ENCODE measurements around the gene PRKN.

PRKN gene

GRCh38 chr6:161547617-161548016 lies 1179.9 kb downstream of the PRKN start:
- no peaks in the 10 kb centered on the region for H3K27me3 ChIP-seq (ENCODE audit: insufficient read depth, poor library complexity, severe bottlenecking)
- no peak for DNase-seq (ENCODE audit: low read depth in 1 of 2, low spot score in 1 of 2)
- H3K4me3 ChIP-seq (replicated peaks; ENCODE audit: insufficient read depth, low read length), result no peak overlapping the region
- no peak overlapping the region for H3K27ac ChIP-seq (replicated peaks)
- TF ChIP-seq GABPA (IDR thresholded peaks at IDR 0.05; ENCODE audit: low read depth), result no peak
- TF ChIP-seq POLR2AphosphoS5 (IDR thresholded peaks at IDR 0.05; ENCODE audit: low read depth), result no peak
- TF ChIP-seq CTCF (IDR thresholded peaks at IDR 0.05; ENCODE audit: insufficient read depth, low read length), result no peak
- no peak for TF ChIP-seq REST (IDR thresholded peaks at IDR 0.05; ENCODE audit: insufficient replicate concordance, low read depth)
- no peak for TF ChIP-seq SPI1 (IDR thresholded peaks at IDR 0.05; ENCODE audit: borderline replicate concordance, low read depth)

GRCh38 chr6:161546632-161547031 lies 1180.9 kb downstream of the PRKN start:
- no peak for DNase-seq (ENCODE audit: low read depth in 1 of 2, low spot score in 1 of 2)
- H3K27ac ChIP-seq (replicated peaks), result no peak overlapping the region
- H3K4me3 ChIP-seq (replicated peaks; ENCODE audit: insufficient read depth, low read length), result no peak overlapping the region
- H3K27me3 ChIP-seq (ENCODE audit: insufficient read depth, poor library complexity, severe bottlenecking), result no peaks in the 10 kb centered on the region
- TF ChIP-seq CTCF (IDR thresholded peaks at IDR 0.05; ENCODE audit: insufficient read depth, low read length) (no peak), POLR2AphosphoS5 (IDR thresholded peaks at IDR 0.05; ENCODE audit: low read depth) (no peak), REST (IDR thresholded peaks at IDR 0.05; ENCODE audit: insufficient replicate concordance, low read depth) (no peak), GABPA (IDR thresholded peaks at IDR 0.05; ENCODE audit: low read depth) (no peak), SPI1 (IDR thresholded peaks at IDR 0.05; ENCODE audit: borderline replicate concordance, low read depth) (no peak)

- no peak overlapping the region for H3K4me3 ChIP-seq (replicated peaks; ENCODE audit: insufficient read depth, low read length)
- DNase-seq (ENCODE audit: low read depth in 1 of 2, low spot score in 1 of 2), result no peak
- H3K27ac ChIP-seq (replicated peaks), result no peak overlapping the region
- no peaks in the 10 kb centered on the region for H3K27me3 ChIP-seq (ENCODE audit: insufficient read depth, poor library complexity, severe bottlenecking)
- no peak for TF ChIP-seq CTCF (IDR thresholded peaks at IDR 0.05; ENCODE audit: insufficient read depth, low read length)
- TF ChIP-seq GABPA (IDR thresholded peaks at IDR 0.05; ENCODE audit: low read depth), result no peak
- TF ChIP-seq POLR2AphosphoS5 (IDR thresholded peaks at IDR 0.05; ENCODE audit: low read depth), result no peak
- TF ChIP-seq REST (IDR thresholded peaks at IDR 0.05; ENCODE audit: insufficient replicate concordance, low read depth), result no peak
- no peak for TF ChIP-seq SPI1 (IDR thresholded peaks at IDR 0.05; ENCODE audit: borderline replicate concordance, low read depth)
Observed at GRCh38 chr6:161545741-161546140, 1181.8 kb downstream of the PRKN start.
